Activated gamma-delta T cell (primary cell): ENCODE data around the gene ZNF512.
"Not testable (repeated sequence)": the region's sequence is repeated elsewhere in the genome, so short reads cannot be mapped to it uniquely, and the experiment has no call there.

Experiments
- DNase-seq: peaks from one replicate; lab custom pipeline; 2025; lab: John Stamatoyannopoulos, UW
- total RNA-seq, 2 donors: gene quantifications; one replicate each; lab custom pipeline; 2026; lab: John Stamatoyannopoulos, UW

The ZNF512 gene, protein sequence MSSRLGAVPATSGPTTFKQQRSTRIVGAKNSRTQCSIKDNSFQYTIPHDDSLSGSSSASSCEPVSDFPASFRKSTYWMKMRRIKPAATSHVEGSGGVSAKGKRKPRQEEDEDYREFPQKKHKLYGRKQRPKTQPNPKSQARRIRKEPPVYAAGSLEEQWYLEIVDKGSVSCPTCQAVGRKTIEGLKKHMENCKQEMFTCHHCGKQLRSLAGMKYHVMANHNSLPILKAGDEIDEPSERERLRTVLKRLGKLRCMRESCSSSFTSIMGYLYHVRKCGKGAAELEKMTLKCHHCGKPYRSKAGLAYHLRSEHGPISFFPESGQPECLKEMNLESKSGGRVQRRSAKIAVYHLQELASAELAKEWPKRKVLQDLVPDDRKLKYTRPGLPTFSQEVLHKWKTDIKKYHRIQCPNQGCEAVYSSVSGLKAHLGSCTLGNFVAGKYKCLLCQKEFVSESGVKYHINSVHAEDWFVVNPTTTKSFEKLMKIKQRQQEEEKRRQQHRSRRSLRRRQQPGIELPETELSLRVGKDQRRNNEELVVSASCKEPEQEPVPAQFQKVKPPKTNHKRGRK
- 22.4 to 34.7 reads per million in 2 donors for total RNA-seq

DNA sequence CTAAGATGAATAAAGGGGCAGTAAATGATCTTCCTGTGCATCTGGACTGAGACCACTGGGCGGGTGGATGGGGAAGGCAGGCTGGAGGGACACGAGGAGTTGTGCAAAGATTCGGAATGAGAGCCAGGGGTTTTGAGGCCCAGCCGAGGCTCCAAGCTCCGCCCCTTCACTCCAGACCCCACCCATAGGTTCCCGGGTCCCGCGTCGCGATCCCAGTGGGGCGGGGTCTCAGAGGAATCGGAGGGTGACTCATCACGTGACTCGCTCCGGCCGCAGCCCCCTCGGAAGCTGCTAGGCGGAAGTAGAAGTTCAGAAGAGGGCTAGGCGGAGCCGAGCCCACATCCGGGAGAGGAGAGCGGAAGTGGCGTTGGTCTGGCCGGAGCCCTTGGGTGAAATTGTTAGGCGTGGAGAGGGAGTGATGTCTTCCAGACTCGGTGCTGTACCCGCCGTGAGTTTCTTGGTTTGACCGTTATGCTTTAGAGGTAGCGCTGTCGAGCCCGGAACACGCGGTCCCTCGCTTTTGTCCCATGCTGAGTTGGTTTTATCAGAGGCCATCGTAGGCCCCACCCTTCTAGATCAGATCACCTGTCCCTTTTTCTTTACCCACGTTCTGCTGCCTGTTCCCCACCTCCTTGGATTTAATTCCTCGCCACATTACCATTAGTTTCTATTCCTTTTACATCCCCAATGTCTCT lies at the start of gene ZNF512:
TSS of gene ZNF512 (plus strand) at position 348 of the 695 bp plus-strand sequence. CDS start at position 419, 71 bp downstream.
- DNase-seq, result peak; percentile 50

DNA sequence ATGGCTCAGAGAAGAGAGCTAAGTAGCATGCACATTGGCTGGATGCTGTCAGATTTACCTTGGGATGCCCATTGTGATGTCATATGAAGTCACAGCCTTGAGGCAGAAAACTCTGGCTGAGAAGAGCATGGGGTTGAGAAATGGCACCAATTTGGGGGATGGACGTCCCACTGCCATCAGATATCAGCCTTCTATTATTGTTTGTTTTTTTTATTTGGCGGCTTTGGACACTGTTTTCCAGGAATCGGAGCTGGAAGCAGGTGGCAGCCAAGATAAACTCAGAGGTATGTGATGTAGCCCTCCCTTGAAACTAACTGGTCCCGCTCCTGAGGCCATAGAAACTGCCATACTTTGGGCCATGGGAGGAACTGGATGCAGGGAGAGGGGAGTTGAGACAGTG lies 45.6 kb upstream of the ZNF512 start:
- no peak for DNase-seq

DNA sequence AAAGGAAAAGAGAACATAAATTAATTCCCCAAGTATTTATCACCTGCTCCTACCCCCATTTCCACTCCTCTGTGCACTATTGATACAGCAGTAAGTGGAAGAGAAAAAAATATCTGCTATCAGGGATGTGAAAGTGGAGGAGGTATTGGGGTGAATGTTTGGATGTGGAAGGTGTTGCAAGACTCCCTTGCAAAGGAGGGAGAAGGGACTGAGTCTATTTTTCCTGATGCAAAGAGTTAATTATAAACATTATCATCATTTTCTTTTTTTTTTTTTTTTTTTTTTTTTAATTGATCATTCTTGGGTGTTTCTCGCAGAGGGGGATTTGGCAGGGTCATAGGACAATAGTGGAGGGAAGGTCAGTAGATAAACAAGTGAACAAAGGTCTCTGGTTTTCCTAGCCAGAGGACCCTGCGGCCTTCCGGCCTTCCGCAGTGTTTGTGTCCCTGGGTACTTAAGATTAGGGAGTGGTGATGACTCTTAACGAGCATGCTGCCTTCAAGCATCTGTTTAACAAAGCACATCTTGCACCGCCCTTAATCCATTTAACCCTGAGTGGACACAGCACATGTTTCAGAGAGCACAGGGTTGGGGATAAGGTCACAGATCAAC lies 43.9 kb upstream of the ZNF512 start:
- DNase-seq, result not testable (repeated sequence)

DNA sequence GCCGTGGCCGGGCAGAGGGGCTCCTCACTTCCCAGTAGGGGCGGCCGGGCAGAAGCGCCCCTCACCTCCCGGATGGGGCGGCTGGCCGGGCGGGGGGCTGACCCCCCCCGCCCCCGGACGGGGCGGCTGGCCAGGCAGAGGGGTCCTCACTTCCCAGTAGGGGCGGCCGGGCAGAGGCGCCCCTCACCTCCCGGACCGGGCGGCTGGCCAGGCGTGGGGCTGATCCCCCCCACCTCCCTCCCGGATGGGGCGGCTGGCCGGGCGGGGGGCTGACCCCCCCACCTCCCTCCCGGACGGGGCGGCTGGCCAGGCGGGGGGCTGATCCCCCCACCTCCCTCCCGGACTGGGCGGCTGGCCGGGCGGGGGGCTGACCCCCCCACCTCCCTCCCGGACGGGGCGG lies 43.2 kb upstream of the ZNF512 start:
- not testable (repeated sequence) for DNase-seq

DNA sequence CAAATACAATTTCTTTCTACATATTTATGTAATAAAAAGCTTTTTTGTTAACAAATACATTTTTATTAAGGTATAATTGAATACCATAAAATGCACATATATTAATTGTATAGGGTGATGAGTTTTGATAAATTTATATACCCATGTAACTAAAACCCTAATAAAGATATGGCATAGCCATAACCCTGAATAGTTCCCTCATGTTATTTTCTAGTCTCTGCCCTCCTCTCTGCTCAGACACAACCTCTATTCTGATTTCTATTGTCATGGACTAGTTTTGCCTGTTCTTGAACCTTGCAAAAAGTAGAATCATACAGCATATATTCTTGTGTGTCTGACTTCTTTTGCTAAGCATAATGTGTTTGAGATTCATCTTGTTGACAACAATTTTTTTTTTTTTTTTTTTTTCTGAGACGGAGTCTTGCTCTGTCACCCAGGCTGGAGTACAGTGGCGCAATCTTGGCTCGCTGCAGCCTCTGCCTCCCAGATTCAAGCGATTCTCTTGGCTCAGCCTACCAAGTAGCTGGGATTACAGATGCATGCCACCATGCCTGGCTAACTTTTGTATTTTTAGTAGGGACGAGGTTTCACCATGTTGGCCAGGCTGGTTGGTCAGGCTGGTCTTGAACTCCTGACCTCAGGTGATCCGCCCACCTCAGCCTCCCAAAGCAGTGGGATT lies 38.6 kb upstream of the ZNF512 start:
- DNase-seq, result no peak

DNA sequence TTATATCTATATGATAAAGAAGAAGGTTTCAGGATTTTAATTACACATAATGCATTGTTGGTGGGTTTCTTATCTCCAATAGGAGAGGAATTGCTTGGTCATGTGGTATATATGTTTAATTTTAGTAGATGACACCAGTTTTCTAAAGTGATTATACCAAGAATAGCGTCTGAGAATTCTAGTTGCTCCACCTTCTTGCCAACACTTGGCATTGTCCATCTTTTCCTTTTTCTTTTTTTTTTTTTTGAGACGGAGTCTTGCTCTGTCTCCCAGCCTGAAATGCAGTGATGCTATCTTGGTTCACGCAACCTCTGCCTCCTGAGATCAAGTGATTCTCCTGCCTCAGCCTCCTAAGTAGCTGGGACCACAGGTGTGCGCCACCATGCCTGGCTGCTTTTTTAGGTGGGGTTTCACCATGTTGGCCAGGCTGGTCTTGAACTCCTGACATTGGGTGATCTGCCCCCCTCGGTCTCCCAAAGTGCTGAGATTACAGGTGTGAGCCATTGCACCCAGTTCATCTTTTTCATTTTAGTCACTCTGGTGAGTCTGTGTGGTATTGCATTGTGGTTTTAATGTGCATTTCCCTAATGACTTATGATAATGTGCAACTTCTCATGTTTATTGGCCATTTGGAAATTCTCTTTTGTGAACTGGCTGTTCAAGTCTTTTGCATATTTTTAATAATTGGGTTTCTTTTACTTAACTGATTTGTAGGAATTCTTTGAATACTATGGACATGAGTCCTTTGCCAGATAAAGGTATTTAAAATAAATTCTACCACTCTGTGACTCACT lies 37.3 kb upstream of the ZNF512 start:
- no peak for DNase-seq

DNA sequence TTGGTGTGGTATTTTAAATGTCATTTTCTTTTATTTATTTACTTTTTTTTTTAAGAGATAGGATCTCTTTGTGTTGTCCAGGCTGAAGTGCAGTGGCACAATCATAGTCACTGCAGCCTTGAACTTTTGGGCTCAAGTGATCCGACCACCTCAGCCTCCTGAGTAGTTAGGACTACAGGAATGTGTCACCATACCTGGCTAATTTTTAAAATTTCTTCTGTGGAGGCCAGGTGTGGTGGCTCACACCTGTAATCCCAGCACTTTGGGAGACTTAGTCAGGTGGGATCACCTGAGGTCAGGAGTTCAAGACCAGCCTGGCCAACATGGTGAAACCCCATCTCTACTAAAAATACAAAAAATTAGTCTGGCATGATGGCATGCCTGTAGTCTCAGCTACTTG lies 33.5 kb upstream of the ZNF512 start:
- no peak for DNase-seq

DNA sequence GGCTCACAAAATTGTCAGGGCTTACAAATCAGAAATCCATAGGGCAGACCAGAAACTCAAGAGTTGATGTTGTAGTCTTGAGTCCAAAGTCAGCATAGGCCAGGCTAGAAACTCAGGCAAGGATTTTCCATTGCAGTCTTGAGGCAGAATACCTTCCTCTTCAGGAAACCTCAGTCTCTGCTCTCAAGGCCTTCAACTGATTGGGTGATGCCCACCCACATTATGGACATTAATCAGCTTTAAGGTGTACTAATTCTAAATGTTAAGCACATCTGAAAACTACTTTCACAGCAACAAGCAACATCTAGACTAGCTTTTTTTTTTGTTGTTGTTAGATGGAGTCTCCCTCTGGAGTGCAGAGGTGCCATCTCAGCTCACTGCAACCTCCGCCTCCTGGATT lies 31.3 kb upstream of the ZNF512 start:
- DNase-seq, result no peak

DNA sequence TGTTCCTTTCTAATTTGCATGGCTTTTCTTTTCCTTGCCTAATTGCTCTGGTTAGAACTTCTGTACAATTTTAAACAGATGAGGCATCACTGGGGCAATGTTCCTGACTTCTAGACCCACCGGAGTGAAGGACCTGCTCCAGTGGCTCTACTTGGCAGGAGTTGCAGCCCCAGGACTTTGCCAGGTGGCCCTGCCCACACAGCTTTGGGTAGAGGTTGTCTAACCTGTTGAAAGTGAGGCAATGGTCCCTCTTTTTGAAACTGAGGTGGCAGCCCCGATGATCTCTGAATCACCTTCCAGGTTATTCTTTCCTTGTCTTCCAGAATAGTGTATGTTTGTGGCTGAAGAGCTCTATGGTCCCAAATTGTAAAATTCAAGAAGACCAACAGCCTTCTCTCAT lies 29.9 kb upstream of the ZNF512 start:
- no peak for DNase-seq

DNA sequence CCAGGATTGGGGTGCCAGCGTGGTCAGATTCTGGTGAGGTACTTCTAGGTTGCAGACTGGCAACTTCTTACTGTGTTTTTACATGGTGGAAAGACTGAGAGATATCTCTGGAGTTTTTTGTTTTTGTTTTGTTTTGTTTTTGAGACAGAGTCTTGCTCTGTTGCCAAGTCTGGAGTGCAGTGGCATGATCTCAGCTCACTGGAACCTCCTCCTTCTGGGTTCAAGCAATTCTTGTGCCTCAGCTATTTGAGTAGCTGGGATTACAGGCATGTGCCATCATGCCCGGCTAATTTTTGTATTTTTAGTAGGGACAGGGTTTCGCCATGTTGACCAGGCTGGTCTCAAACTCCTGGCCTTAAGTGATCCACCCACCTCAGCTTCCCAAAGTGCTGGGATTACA lies 28.4 kb upstream of the ZNF512 start:
- not testable (repeated sequence) for DNase-seq

DNA sequence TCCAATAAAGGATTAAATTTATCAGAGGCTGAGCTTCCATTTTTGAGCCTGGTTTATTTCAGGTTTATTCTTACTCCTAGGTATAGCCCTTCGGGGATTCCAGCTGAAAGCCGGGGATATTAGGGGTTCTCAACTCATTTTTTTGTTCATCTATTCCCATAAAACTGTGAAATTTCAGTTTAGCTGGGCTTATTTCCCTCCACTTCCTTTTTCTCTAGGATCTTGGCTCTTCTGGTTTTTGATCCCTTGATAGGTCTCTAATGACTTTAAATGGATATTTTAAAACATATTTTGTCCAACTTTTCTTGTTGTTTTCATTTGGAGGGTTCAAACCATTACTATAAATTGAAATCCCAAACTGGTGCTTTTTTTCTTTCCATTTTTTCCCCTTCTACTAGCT lies 23.6 kb upstream of the ZNF512 start:
- no peak for DNase-seq

DNA sequence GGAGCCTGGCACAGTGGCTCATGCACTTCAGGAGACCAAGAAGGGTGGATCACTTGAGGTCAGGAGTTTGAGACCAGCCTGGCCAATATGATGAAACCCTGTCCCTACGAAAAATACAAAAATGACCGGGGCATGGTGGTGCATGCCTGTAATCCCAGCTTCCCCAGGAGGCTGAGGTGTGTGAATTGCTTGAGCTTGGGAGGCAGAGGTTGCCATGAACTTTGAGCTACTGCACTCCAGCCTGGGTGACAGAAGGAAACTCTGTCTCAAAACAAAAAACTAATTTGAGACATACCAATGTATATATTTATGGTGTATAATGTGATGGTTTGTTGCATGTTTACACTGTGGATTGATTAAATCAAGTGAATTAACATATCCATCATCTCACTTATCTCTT lies 21.8 kb upstream of the ZNF512 start:
- DNase-seq, result no peak

DNA sequence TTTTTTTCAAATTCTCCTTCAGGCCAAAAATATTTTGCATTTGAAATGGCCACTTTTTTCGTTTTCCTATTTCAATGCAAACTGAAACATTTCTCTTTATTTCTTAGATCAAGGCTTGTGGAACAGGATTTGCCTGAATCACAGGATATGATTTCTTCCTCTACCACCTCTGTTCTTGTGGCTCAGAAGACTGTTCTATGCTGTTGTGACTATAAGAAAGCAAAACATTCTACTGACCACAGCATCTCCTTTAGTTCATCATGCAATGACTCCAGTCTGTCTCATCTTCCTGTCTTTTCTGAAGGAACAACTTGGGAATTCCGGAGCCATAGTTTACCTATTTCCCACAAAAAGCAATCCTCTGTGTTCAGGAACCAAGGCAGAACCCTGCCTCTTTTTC lies 16.2 kb upstream of the ZNF512 start:
- no peak for DNase-seq

DNA sequence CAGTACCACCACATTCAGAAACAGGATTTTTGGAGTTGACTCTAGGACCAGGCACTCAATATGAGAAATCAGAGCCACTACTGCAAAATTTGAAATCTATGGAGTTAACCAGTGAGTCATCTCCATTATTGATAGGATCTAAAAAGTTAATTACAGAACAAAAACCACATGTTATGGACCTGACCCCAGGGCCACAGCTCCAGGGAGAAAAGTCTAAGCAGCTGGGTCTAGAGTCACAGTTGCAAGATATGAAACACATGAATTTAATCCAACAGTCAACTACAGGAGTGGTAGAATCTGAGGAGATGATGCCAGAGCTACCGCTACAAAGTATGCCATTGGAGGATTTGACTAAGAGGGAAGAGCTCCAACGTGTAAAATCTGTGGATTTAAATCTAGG lies 13.4 kb upstream of the ZNF512 start:
- no peak for DNase-seq

DNA sequence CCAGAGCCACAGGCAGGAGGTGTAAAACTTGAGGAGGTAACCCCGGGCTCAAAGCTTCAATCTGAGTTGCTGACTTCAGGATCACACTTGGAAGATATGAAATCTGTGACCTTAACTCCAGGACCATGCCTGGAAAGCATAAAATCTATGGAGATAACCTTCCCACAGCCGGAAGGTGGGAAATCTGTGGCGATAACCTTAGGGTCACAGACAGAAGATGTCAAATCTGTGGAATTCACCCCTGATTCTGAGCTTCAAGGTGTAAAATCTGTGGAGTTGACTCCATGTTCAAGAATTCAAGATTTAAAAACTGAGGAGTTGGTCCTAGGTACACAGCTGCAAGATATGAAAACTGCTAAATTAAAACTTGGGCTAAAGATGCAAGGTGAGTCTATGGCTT lies 11.6 kb upstream of the ZNF512 start:
- DNase-seq, result no peak

DNA sequence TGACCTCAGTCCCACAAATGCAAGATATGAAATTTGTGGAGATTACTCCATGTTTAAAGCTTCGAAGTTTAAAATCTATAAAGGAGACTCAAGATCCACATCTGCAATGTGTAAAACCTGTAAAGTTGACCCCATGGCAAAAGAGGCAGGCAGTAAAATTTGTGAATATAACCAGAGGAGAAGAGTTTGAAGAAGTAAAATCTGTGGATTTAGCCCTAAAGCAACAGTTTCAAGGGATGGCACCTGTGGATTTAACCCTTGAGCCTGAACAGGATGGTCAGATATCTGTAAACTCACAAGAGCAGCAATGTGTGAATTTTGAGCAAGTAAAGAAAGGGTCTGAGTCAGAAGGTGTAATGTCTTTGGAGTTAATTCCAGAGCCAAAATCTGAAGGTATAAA lies 11.2 kb upstream of the ZNF512 start:
- no peak for DNase-seq

DNA sequence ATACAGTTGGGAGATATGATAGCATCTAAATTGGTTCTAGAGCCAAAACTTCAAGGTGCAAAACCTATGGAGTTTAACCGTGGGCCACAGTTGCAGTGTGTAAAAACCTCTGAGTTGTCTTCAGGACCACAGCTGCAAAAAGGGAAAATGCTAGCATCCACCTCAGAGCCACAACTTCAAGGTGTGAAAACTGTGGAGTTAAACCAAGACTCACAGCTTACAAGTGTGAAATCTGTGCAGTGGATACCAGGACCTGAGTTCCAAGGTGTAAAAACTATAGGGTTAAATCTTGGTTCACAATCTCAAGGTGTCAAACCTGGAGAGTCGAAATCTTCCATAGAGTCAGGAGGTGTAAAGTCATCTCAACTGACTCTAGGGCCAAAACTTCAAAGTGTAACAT lies 10.4 kb upstream of the ZNF512 start:
- DNase-seq, result no peak

DNA sequence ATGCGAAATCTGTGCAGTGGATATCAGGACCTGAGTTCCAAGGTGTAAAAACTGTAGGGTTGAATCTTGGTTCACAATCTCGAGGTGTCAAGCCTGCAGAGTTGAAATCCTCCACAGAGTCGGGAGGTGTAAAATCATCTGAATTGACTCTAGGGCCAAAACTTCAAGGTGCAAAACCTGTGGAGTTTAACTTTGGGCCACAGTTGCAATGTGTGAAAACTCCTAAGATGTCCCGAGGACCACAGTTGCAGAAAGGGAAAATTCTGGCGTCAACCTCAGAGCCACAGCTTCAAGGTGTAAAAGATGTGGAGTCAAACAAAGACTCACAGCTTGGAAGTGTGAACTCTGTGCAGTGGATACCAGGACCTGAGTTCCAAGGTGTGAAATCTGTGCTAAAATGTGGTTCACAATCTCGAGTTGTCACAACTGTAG lies 9.8 kb upstream of the ZNF512 start:
- no peak for DNase-seq

DNA sequence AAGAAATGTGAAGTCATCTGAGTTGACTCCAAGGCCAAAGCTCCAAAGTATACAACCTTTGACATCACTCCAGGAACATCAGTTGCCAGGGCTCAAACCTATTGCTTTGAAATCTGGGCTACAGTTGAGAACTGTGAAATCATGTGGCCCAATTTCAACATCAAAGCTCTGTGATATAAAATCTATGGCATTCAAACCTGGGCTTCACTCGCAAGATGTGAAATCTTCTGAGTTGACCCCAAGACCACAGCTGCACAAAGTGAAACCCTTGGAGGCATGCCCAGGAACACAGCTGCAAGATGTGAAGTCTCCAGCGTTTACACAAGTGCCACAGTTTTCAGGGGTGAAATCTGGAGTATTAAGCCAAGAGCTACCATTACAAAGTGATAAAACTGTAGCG lies 9.4 kb upstream of the ZNF512 start:
- no peak for DNase-seq

DNA sequence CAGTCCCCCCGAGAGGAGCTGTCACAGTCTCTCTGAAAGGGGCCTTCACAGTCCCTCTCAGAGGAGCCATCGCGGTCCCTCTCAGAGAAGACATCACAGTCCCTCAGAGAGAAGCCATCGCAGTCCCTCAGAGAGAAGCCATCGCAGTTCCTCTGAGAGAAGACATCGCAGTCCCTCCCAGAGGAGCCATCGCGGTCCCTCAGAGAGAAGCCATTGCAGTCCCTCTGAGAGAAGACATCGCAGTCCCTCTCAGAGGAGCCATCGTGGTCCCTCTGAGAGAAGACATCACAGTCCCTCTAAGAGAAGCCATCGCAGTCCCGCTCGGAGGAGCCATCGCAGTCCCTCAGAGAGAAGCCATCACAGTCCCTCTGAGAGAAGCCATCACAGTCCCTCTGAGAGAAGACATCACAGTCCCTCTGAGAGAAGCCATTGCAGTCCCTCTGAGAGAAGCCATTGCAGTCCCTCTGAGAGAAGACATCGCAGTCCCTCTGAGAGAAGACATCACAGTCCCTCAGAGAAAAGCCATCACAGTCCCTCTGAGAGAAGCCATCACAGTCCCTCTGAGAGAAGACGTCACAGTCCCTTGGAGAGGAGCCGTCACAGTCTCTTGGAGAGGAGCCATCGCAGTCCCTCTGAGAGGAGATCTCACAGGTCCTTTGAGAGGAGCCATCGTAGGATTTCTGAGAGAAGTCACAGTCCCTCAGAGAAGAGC lies 1.3 kb upstream of the ZNF512 start:
- no peak for DNase-seq
